Measurements from ENCODE around the gene SSB.

DNA sequence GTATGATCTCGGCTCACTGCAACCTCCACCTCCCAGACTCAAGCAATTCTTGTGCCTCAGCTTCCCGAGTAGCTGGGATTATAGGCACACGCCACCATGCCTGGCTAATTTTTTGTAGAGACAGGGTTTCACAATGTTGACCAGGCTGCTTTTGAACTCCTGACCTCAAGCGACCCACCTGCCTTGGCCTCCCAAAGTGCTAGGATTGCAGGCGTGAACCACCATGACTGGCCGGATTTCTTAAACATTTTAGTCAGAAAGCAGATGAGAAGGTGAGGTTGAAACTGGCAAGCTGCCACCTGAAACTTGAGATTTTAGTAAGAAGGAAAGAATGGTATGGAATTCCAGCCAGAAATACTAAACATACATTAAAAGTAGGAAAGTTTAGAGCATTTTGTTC is 33.1 kb upstream of the SSB start:
- TF ChIP-seq, protein P1, sequence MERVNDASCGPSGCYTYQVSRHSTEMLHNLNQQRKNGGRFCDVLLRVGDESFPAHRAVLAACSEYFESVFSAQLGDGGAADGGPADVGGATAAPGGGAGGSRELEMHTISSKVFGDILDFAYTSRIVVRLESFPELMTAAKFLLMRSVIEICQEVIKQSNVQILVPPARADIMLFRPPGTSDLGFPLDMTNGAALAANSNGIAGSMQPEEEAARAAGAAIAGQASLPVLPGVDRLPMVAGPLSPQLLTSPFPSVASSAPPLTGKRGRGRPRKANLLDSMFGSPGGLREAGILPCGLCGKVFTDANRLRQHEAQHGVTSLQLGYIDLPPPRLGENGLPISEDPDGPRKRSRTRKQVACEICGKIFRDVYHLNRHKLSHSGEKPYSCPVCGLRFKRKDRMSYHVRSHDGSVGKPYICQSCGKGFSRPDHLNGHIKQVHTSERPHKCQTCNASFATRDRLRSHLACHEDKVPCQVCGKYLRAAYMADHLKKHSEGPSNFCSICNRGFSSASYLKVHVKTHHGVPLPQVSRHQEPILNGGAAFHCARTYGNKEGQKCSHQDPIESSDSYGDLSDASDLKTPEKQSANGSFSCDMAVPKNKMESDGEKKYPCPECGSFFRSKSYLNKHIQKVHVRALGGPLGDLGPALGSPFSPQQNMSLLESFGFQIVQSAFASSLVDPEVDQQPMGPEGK (CRISPR knock-in tag; IDR thresholded peaks at IDR 0.05; ENCODE audit: borderline replicate concordance) = no peak
- TF ChIP-seq EP300 (IDR thresholded peaks at IDR 0.05; ENCODE audit: low read length) = no peak
- TF ChIP-seq NBN (IDR thresholded peaks at IDR 0.05; ENCODE audit: low read depth) = no peak
- TF ChIP-seq ATF7 (IDR thresholded peaks at IDR 0.05) = no peak
- TF ChIP-seq PHB2 (IDR thresholded peaks at IDR 0.05; ENCODE audit: low read depth) = no peak
